KOPT-K1 (cell line): ENCODE data around the gene CHPF.

Experiments
- H3K27ac ChIP-seq: fragments of 200-600 bp; sonication (generic); 2 replicates; pipeline ENCODE4 v1.5.1; 2016; ENCODE audit warnings: antibody characterized with exemption, mild to moderate bottlenecking, low read depth, low read length; ENCODE audit not compliant: poor library complexity, severe bottlenecking
- H3K36me3 ChIP-seq: fragments of 200-600 bp; sonication (generic); 2 replicates; pipeline ENCODE4 v1.5.1; 2017; ENCODE audit warnings: antibody characterized with exemption, mild to moderate bottlenecking, low read length, moderate library complexity; ENCODE audit not compliant: insufficient read depth
- H3K9me3 ChIP-seq: fragments of 200-600 bp; sonication (generic); 2 replicates; pipeline ENCODE4 v1.5.1; 2017; ENCODE audit warnings: antibody characterized with exemption, low read length, mild to moderate bottlenecking; ENCODE audit not compliant: insufficient read depth, poor library complexity, severe bottlenecking

Gene CHPF

GRCh38 chr2:219507581-219508443 is 35.8 kb downstream of the CHPF start:
- H3K9me3 ChIP-seq: no peaks in the 10 kb centered on the region
- H3K27ac ChIP-seq: no peak overlapping the region
- H3K36me3 ChIP-seq: peaks cover 11% of the 10 kb centered on the region; the same call in 1 of the 2 replicates

GRCh38 chr2:219506802-219507526 is 36.6 kb downstream of the CHPF start:
- Histone ChIP-seq H3K9me3 (no peaks in the 10 kb centered on the region), H3K27ac (no peak overlapping the region), H3K36me3 (peaks cover 11% of the 10 kb centered on the region; the same call in 1 of the 2 replicates)

- no peaks in the 10 kb centered on the region for H3K9me3 ChIP-seq
- peaks cover 11% of the 10 kb centered on the region; the same call in 1 of the 2 replicates for H3K36me3 ChIP-seq
- no peak overlapping the region for H3K27ac ChIP-seq
Measured at GRCh38 chr2:219506153-219506801, 37.3 kb downstream of the CHPF start.

- Histone ChIP-seq H3K27ac (no peak overlapping the region), H3K36me3 (peaks cover 11% of the 10 kb centered on the region; the same call in 1 of the 2 replicates), H3K9me3 (no peaks in the 10 kb centered on the region)
Measured at GRCh38 chr2:219505585-219505984, 38.0 kb downstream of the CHPF start.

- Histone ChIP-seq H3K27ac (no peak overlapping the region), H3K36me3 (peaks cover 11% of the 10 kb centered on the region; the same call in 1 of the 2 replicates), H3K9me3 (no peaks in the 10 kb centered on the region)
Measured at GRCh38 chr2:219502618-219503017, 41.0 kb downstream of the CHPF start.

GRCh38 chr2:219501849-219502248 is 41.8 kb downstream of the CHPF start:
- Histone ChIP-seq H3K36me3 (peaks cover 11% of the 10 kb centered on the region; the same call in 1 of the 2 replicates), H3K27ac (no peak overlapping the region), H3K9me3 (no peaks in the 10 kb centered on the region)

- Histone ChIP-seq H3K27ac (no peak overlapping the region), H3K36me3 (peaks cover 11% of the 10 kb centered on the region; the same call in 1 of the 2 replicates), H3K9me3 (no peaks in the 10 kb centered on the region)
Measured at GRCh38 chr2:219500135-219500534, 43.5 kb downstream of the CHPF start.

GRCh38 chr2:219499555-219499954 is 44.1 kb downstream of the CHPF start:
- Histone ChIP-seq H3K36me3 (peaks cover 11% of the 10 kb centered on the region; the same call in 1 of the 2 replicates), H3K27ac (no peak overlapping the region)

GRCh38 chr2:219499058-219499307 is 44.6 kb downstream of the CHPF start:
- peaks cover 6% of the 10 kb centered on the region; the same call in 1 of the 2 replicates for H3K36me3 ChIP-seq
- H3K9me3 ChIP-seq: no peaks in the 10 kb centered on the region
- H3K27ac ChIP-seq: peak overlapping the region; percentile 62

More at GRCh38 chr2:219499555-219499954, 44.1 kb downstream of the CHPF start:
- H3K9me3 ChIP-seq: no peaks in the 10 kb centered on the region

GRCh38 chr2:219498280-219499057 is 45.1 kb downstream of the CHPF start, which contains the start of gene GMPPA:
GMPPA (plus strand) TSS chr2:219498891; CDS start chr2:219499976, 1,085 bp downstream.
- Histone ChIP-seq H3K36me3 (0 out of 2 replicates have a peak, but pooled peaks cover 1% of the 10 kb centered on the region), H3K9me3 (no peaks in the 10 kb centered on the region), H3K27ac (peak within 1 kb of the TSS; percentile 62)

GRCh38 chr2:219497495-219498279 is 45.9 kb downstream of the CHPF start:
- no peaks in the 10 kb centered on the region for H3K9me3 ChIP-seq
- no peak overlapping the region for H3K27ac ChIP-seq
- H3K36me3 ChIP-seq: no peaks in the 10 kb centered on the region

- no peak overlapping the region for H3K27ac ChIP-seq
- no peaks in the 10 kb centered on the region for H3K36me3 ChIP-seq
- no peaks in the 10 kb centered on the region for H3K9me3 ChIP-seq
Measured at GRCh38 chr2:219496825-219497494, 46.6 kb downstream of the CHPF start.

- H3K9me3 ChIP-seq: no peaks in the 10 kb centered on the region
- no peak overlapping the region for H3K27ac ChIP-seq
- no peaks in the 10 kb centered on the region for H3K36me3 ChIP-seq
Measured at GRCh38 chr2:219496247-219496824, 47.3 kb downstream of the CHPF start.
